ENCODE measurements around the gene BDKRB1.

- no peak; the same call in 1 of the 2 replicates for TF ChIP-seq TOX (CRISPR knock-in tag; IDR thresholded peaks at IDR 0.05; ENCODE audit: borderline replicate concordance)
- TF ChIP-seq SNAI2 (CRISPR knock-in tag; IDR thresholded peaks at IDR 0.05) = no peak; the same call in 1 of the 2 replicates
- no peak for TF ChIP-seq ZFP30 (CRISPR knock-in tag; IDR thresholded peaks at IDR 0.05)
- TF ChIP-seq, protein P1, sequence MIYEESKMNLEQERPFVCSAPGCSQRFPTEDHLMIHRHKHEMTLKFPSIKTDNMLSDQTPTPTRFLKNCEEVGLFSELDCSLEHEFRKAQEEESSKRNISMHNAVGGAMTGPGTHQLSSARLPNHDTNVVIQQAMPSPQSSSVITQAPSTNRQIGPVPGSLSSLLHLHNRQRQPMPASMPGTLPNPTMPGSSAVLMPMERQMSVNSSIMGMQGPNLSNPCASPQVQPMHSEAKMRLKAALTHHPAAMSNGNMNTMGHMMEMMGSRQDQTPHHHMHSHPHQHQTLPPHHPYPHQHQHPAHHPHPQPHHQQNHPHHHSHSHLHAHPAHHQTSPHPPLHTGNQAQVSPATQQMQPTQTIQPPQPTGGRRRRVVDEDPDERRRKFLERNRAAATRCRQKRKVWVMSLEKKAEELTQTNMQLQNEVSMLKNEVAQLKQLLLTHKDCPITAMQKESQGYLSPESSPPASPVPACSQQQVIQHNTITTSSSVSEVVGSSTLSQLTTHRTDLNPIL (CRISPR knock-in tag; IDR thresholded peaks at IDR 0.05; ENCODE audit: low read depth) = no peak
- TF ChIP-seq, protein P2, sequence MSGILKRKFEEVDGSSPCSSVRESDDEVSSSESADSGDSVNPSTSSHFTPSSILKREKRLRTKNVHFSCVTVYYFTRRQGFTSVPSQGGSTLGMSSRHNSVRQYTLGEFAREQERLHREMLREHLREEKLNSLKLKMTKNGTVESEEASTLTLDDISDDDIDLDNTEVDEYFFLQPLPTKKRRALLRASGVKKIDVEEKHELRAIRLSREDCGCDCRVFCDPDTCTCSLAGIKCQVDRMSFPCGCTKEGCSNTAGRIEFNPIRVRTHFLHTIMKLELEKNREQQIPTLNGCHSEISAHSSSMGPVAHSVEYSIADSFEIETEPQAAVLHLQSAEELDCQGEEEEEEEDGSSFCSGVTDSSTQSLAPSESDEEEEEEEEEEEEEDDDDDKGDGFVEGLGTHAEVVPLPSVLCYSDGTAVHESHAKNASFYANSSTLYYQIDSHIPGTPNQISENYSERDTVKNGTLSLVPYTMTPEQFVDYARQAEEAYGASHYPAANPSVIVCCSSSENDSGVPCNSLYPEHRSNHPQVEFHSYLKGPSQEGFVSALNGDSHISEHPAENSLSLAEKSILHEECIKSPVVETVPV (CRISPR knock-in tag; IDR thresholded peaks at IDR 0.05) = peak; percentile 43; the same call in 1 of the 2 replicates
- no peak for TF ChIP-seq ARNTL (CRISPR knock-in tag; IDR thresholded peaks at IDR 0.05; ENCODE audit: borderline replicate concordance, low read depth)
- TF ChIP-seq PATZ1 (CRISPR knock-in tag; IDR thresholded peaks at IDR 0.05; ENCODE audit: borderline replicate concordance) = peak; percentile 80; the same call in 1 of the 2 replicates
- TF ChIP-seq ZFP3 (CRISPR knock-in tag; IDR thresholded peaks at IDR 0.05) = no peak
- TF ChIP-seq OSR1 (CRISPR knock-in tag; IDR thresholded peaks at IDR 0.05) = no peak
- TF ChIP-seq ZNF8 (CRISPR knock-in tag; IDR thresholded peaks at IDR 0.05) = no peak
Observed at GRCh38 chr14:96268431-96269358, 12.7 kb downstream of the BDKRB1 start.
